Measurements from ENCODE around the gene ARRDC1.

DNA sequence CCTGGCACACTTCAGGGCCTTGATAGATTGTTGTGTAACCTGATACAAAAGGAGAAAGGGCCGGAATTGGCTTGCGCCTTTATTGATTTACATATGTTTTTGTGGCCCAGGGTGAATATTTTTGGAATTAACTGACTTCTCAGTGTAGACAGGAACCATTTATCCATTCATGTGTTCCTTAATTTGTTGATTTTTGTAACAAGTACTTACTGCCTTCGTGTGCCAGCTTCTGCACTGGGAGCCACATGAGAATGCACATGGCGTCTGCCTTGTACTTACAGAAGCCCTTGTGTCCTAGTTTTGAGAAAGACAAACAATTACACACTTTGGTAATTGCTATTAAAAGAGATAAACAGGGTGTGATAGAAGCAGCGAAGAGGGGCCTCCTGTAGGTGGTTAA, 39.7 kb downstream of the ARRDC1 start:
- no peak for TF ChIP-seq EZH2 (IDR thresholded peaks at IDR 0.05)
- no peak for TF ChIP-seq FOXP2 (optimal IDR thresholded peaks at IDR 0.05; ENCODE audit: control extremely low read depth, extremely low read length, insufficient read depth)

All from SK-N-MC (cell line).